Right cardiac atrium (tissue), 5 donors: ENCODE measurements around the gene APOC3. TPM values are rescaled to one million over a fixed set of nuclear protein-coding genes. Genes with fewer than 3 reads are reported as not detected.

Source experiments
- ATAC-seq, 2 donors: fragments of 200-7000 bp; cut with Tn5 transposase; one replicate each; pipeline versions ENCODE4 v1.8.0 to v1.9.1; 2020; ENCODE audit warnings: moderate library complexity in 2 of 2, mild to moderate bottlenecking in 1 of 2
- DNase-seq, 3 donors: peaks; one replicate each; pipeline ENCODE4 v3.0.0-alpha.2; 2020
- H3K27ac ChIP-seq: one replicate; pipeline ENCODE4 v1.5.1; 2013; ENCODE audit warnings: mild to moderate bottlenecking, low read length, control low read depth, moderate library complexity
- H3K27me3 ChIP-seq: one replicate; pipeline ENCODE4 v1.6.1; 2013; ENCODE audit not compliant: control insufficient read depth, insufficient read depth
- H3K4me1 ChIP-seq: one replicate; pipeline ENCODE4 v1.6.1; 2013; ENCODE audit warnings: low read length; ENCODE audit not compliant: control insufficient read depth, insufficient read depth
- H3K4me3 ChIP-seq: one replicate; pipeline ENCODE4 v1.5.1; 2013; ENCODE audit warnings: low read length, control low read depth
- H3K9me3 ChIP-seq: one replicate; pipeline ENCODE4 v1.6.1; 2013; ENCODE audit warnings: low read length; ENCODE audit not compliant: control insufficient read depth
- WGBS: extraction: QIAGEN DNeasy Blood & Tissue Kit; methylation state at CpG from one replicate; pipeline ENCODE4 v1.1.7; 2013; 5-methylcytosine and 5-hydroxymethylcytosine counted together
- intact Hi-C, 4 donors: fragments of 100-400 bp; cut with DNase I; formaldehyde crosslinking; loops; one replicate each; pipeline versions ENCODE4 v1.11.0 to v1.14.0; 2022 to 2023
- polyA plus RNA-seq: library from polyadenylated mRNA; stranded (reverse); fragments of 200-250 nt; gene quantifications from one replicate; pipeline ENCODE4 v1.2.3, GENCODE V29; 2013
- total RNA-seq, 4 donors: library from RNA; stranded (reverse); fragmentation: NEBNext Ultra II Directional; extraction: Animal tissue kit (Norgen Biotek cat#: 25700); gene quantifications; one replicate each; pipeline ENCODE4 v1.2.1, GENCODE V29; 2021
- donor health status: healthy with polysubstance abuse.
- donor health status: DM: no; HTN: yes; CAD: no.
- donor health status: DM: no; HTN: no; CAD: no.
- donor health status: DM: no; HTN: yes; CAD: no; lungs with severe emphysema.
- donor health status: DM: yes; HTN: yes; CAD: no.

APOC3 gene
- total and polyA plus RNA-seq, 5 donors: 0.72 TPM; not detected in 4

DNA sequence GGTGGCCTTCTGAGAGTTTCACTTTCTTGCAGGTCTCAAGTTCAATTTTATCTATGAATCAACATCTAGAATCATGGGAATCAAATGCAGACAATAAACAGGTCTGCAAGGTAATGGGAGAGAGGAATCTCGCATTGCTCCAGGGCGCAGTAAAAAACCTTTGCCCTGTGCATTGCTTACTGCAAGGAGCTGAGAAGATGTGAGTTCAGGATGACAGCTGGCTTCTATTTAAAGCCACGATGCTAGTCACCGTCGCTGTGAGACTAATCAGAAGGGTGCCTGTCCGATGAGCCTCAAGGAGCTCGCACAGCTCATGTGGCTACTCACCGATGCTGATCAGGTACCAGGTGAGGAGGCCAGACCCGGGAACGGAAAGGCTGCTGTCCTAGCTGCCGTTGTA, 37.9 kb downstream of the APOC3 start:
- 87% methylated on average over 11 of the region's 11 CpGs for WGBS
- DNase-seq (no peak), ATAC-seq (no peak)
- Histone ChIP-seq H3K4me3 (no peak overlapping the region), H3K27ac (no peak overlapping the region), H3K4me1 (peaks cover 6% of the 10 kb centered on the region), H3K27me3 (no peaks in the 10 kb centered on the region), H3K9me3 (no peaks in the 10 kb centered on the region)
- intact Hi-C loops: no loop called here

DNA sequence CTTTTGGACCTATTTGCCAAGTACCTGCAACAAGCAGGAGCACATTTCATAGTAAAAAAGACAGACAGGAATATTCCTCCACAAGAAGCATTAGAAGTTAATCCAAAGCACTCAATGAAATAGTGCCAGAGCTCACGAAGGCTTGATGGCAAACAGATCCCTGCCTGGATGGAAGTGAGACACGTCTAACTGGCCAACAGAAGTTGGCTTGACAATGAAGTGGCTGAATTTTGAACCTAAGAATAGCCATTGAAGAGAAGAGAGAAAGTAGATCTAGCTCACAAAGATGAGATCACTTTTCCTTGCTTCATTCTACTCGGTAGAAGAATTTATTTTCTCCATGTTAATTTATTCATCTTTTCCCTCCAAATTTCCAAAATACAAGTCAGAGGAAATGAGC, 38.4 kb downstream of the APOC3 start:
- intact Hi-C loops: no loop called here
- peaks cover 6% of the 10 kb centered on the region for H3K4me1 ChIP-seq
- 58% methylated on average over 3 of the region's 3 CpGs for WGBS
- ATAC-seq: no peak
- H3K4me3 ChIP-seq: no peak overlapping the region
- no peaks in the 10 kb centered on the region for H3K27me3 ChIP-seq
- DNase-seq: no peak
- no peaks in the 10 kb centered on the region for H3K9me3 ChIP-seq
- no peak overlapping the region for H3K27ac ChIP-seq

DNA sequence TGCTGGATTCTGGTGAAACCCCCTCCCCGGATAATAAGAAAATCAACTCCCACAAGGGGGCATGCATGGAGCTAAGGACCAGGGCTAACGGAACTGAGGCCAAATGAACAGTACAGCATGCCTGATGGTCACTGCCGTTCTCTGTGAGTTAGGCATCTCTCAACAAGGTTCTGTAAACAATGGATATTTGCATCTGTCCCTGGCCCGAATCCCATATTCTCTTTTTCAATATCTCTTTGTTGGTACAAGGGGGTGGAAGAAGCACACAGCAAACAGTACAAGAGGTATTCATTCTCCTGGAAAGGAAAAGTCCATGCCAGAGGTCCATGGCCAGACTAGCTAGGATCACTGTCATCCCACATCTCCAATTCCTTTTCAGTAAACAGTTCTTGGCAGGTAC, 39.9 kb downstream of the APOC3 start:
- 84% methylated on average over 4 of the region's 4 CpGs for WGBS
- intact Hi-C loops: loop anchor here in 3 of 4 donors (10.0 kb wide), 1 partner anchor 355 kb away; no protein-coding TSS in a partner anchor

DNA sequence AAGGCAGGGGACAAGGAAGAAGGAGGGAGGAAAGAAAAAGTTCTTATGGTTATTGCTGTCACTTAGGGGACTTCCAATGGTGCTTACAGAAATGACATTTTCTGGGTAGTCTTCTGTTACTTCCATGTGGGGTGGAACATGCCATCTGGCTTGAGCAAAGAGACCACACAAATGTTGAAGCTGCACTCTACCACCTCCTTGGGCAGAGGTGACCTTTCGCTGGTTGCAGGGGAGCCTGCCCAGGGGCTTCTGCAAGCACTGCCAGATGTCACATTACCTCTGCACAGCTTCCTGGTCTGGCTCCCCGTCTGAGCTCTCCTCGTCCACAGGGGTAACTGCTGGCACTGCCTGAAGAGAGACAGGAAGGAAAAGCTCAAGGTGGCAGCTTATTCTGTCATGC, 40.3 kb downstream of the APOC3 start:
- intact Hi-C loops: loop anchor here in 3 of 4 donors (10.0 kb wide), 1 partner anchor 355 kb away; no protein-coding TSS in a partner anchor
- Histone ChIP-seq H3K9me3 (no peaks in the 10 kb centered on the region), H3K4me1 (peaks cover 8% of the 10 kb centered on the region)

More for the DNA sequence above, 39.9 kb downstream of the APOC3 start:
- H3K27me3 ChIP-seq: no peaks in the 10 kb centered on the region
- H3K27ac ChIP-seq: no peak overlapping the region
- ATAC-seq (no peak), DNase-seq (no peak)
- H3K4me3 ChIP-seq: no peak overlapping the region
- peaks cover 6% of the 10 kb centered on the region for H3K4me1 ChIP-seq
- no peaks in the 10 kb centered on the region for H3K9me3 ChIP-seq

DNA sequence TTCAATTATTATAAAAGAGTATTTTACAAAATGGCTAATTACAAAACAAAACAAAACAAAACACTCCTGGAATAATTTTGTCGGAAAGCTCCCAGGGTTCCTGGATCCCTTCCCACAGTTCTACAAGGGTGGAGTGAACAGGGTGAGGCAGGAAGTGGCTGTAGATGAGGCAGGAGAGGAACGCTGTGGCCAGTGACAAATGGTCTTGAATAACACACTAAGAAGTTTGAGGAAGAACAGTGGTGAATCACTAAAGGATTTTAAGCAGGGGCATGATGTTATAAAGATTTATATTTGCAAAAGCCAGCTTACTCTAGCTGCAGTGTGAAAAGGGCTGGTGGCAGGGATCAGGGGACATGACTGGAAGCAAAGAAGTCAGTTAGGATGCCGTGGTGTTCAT, 41.5 kb downstream of the APOC3 start:
- DNase-seq: peak in 1 of 3 donors; percentile 27
- H3K9me3 ChIP-seq: no peaks in the 10 kb centered on the region
- peaks cover 8% of the 10 kb centered on the region for H3K4me1 ChIP-seq
- peak overlapping the region; percentile 25 for H3K27ac ChIP-seq
- no peak overlapping the region for H3K4me3 ChIP-seq
- no peaks in the 10 kb centered on the region for H3K27me3 ChIP-seq
- intact Hi-C loops: loop anchor here in 3 of 4 donors (10.0 kb wide), 1 partner anchor 354 kb away; no protein-coding TSS in a partner anchor
- WGBS: 35% methylated on average over 3 of the region's 3 CpGs
- peak in 1 of 2 donors; percentile 90 for ATAC-seq

More for the DNA sequence above, 40.3 kb downstream of the APOC3 start:
- WGBS: 78% methylated on average over 3 of the region's 3 CpGs
- Histone ChIP-seq H3K27me3 (no peaks in the 10 kb centered on the region), H3K4me3 (no peak overlapping the region), H3K27ac (no peak overlapping the region)
- DNase-seq: no peak
- no peak for ATAC-seq

DNA sequence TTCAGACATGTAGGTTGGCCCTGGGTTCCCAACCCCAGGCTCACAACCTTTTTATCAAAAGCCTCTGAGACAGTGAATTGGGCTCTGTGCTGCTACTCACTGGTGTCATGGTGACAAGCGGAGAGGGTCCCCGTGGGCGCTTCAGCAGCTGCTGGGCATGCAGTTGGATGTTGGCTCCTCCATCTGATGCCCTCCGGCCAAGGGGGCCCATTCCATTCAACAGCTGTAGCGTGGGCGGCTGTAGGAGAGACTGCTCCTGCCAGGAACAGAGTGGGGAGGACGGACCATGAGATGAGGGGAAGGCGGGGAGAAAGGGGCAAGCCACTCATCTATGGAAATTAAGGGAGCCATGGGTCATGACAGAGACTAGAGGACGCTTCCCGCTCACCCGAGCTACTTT, 43.7 kb downstream of the APOC3 start:
- no peak overlapping the region for H3K4me3 ChIP-seq
- intact Hi-C loops: loop anchor here in 3 of 4 donors (10.0 kb wide), 1 partner anchor 351 kb away; no protein-coding TSS in a partner anchor
- H3K4me1 ChIP-seq: peaks cover 11% of the 10 kb centered on the region
- ATAC-seq (no peak), DNase-seq (no peak)
- H3K9me3 ChIP-seq: no peaks in the 10 kb centered on the region
- 94% methylated on average over 11 of the region's 11 CpGs for WGBS
- no peaks in the 10 kb centered on the region for H3K27me3 ChIP-seq
- H3K27ac ChIP-seq: no peak overlapping the region

DNA sequence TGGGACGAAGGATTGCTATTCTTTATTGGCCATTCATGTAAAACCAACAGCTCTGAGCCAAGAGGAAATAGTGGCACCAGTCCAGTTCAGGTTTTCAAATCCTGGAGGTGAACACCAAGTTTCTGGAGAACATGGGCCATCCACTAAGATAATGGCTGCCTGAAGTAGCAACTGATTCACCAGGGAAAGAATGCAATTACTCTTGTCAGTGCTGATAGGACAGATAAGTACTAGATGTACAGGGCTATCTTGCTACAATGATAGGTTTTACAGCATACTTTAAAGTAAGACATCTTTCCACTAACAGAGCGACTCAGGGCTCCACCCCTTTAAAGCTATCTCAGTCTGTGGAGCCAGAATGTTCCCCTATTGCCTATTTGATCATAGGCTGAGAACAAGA, 44.5 kb downstream of the APOC3 start:
- H3K4me3 ChIP-seq: no peak overlapping the region
- intact Hi-C loops: loop anchor here in 3 of 4 donors (10.0 kb wide), 1 partner anchor 351 kb away; no protein-coding TSS in a partner anchor
- WGBS: 47% methylated on average over 2 of the region's 2 CpGs

DNA sequence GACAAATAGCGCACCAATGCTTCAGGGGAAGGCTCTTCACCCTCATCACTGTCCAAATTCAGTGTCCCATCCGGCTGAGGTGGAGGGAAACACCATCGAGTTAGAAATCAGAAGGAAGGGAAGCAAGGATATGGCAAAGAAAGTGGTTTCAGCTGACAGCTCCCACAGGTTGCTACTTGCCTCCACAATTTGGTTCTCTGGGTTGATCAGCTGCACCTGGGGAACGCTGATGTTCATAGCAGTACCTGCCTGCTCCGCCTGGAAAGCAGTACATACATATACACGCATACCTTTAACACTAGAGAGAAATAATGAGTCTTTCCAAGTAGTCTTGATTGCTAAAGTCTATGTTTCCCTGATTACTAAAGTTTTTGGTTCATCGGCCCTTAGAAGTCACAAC, 45.5 kb downstream of the APOC3 start:
- ATAC-seq: no peak
- WGBS: 98% methylated on average over 7 of the region's 7 CpGs
- no peaks in the 10 kb centered on the region for H3K27me3 ChIP-seq
- intact Hi-C loops: loop anchor here (5.0 to 10.0 kb wide), 2 partner anchors 232 to 350 kb away; no protein-coding TSS in a partner anchor
- no peak for DNase-seq
- H3K9me3 ChIP-seq: no peaks in the 10 kb centered on the region
- peaks cover 11% of the 10 kb centered on the region for H3K4me1 ChIP-seq
- H3K4me3 ChIP-seq: no peak overlapping the region
- no peak overlapping the region for H3K27ac ChIP-seq

More for the DNA sequence above, 44.5 kb downstream of the APOC3 start:
- no peaks in the 10 kb centered on the region for H3K27me3 ChIP-seq
- no peaks in the 10 kb centered on the region for H3K9me3 ChIP-seq
- H3K4me1 ChIP-seq: peaks cover 11% of the 10 kb centered on the region
- peak; percentile 56 to 73 for ATAC-seq
- no peak overlapping the region for H3K27ac ChIP-seq
- no peak for DNase-seq

DNA sequence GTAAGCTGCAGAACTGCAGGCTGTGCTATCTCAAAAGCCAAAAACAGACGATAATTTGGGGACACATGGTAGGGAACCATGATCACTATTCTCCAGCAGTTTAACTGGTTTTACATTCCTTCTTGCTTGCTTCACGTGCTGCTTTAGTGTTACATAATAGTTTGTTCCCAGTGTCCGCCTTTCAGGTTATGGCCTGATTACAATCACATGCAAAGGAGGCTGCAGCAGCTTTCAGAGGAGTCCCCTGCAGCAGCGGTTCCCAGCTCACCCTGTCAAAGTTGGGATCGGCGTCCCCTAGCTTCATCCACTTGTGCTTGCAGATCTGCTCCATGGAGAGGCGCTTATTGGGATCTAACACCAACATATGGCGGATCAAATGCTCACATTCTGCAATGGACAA, 46.9 kb downstream of the APOC3 start:
- ATAC-seq (no peak), DNase-seq (no peak)
- Histone ChIP-seq H3K27ac (no peak overlapping the region), H3K9me3 (no peaks in the 10 kb centered on the region), H3K27me3 (no peaks in the 10 kb centered on the region), H3K4me3 (no peak overlapping the region), H3K4me1 (peaks cover 9% of the 10 kb centered on the region)
- intact Hi-C loops: loop anchor here (5.0 to 10.0 kb wide), 2 partner anchors 231 to 348 kb away; no protein-coding TSS in a partner anchor
- WGBS: 88% methylated on average over 8 of the region's 8 CpGs

DNA sequence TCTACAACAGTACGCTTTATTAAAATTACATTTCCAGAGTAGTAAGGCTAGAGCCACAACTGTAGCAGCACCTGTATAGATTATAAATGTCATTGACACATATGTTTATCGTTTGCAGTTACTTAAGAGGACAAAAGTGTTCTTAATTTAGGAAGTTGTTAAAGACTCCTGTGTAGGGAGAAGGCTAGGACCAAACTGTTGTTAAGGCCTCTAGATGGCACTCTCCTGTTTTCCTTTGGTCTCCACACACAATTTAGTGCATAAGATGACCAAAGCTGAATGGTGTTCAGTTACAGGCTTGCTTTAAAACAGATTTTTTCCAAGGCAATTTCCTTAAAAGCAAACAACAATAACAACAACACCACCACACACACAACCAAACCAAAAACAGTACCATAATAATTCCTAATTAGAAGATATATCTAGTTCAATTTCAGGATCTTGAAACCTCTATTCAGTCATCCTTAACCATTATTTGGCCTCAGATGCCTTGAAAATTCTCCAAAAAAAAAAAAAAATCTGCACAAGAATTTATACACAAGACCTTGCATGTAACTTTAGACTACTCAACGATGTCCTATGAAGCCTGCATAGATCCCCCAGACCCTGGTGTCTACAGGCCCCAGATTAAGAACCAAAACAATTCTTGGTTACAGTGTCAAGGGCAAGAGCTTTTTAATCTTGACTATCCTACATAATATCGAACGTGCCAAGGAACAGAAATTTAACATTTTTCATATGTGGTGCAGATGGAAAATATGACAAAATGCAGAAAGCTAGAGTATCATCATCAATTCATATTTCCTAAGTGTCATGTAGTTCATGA, 50.3 kb downstream of the APOC3 start:
- H3K4me1 ChIP-seq: peaks cover 4% of the 10 kb centered on the region
- ATAC-seq (peak; percentile 86 to 90), DNase-seq (no peak)
- H3K27me3 ChIP-seq: no peaks in the 10 kb centered on the region
- no peak overlapping the region for H3K4me3 ChIP-seq
- intact Hi-C loops: loop anchor here (5.0 to 10.0 kb wide), 2 partner anchors 227 to 345 kb away; no protein-coding TSS in a partner anchor
- no peak overlapping the region for H3K27ac ChIP-seq
- no peaks in the 10 kb centered on the region for H3K9me3 ChIP-seq
- 49% methylated on average over 5 of the region's 5 CpGs for WGBS

DNA sequence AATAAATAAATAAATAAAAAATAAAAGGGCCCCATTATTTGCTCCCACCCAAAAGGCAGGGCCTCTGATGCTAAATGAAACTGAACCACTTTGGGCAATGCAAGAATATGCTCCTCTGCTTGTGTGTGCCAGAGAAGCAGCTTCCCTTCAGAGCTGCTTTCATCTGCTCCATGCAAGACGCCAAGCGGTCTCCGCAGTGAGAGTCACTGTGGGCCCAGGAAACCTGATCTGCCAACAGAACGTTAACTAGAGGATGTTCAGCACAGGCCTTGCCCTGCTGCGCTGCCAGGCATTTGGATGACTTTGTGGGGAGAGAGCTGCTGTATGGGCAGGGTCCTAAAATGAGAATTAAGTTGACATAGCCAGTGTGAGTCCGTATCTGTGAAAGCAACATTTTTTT, 51.4 kb downstream of the APOC3 start:
- Histone ChIP-seq H3K9me3 (no peaks in the 10 kb centered on the region), H3K4me3 (no peak overlapping the region), H3K27ac (no peak overlapping the region), H3K4me1 (peaks cover 4% of the 10 kb centered on the region), H3K27me3 (no peaks in the 10 kb centered on the region)
- DNase-seq (no peak), ATAC-seq (no peak)
- WGBS: 76% methylated on average over 6 of the region's 6 CpGs
- intact Hi-C loops: loop anchor here in 1 of 4 donors (5.0 kb wide), 1 partner anchor 226 kb away; no protein-coding TSS in a partner anchor
